Hepatocyte (in vitro differentiated cells): ENCODE measurements around the gene PEMT.

Experiments used
- CTCF ChIP-seq: fragments of 200-600 bp; sonication (generic); IDR thresholded peaks from 2 replicates; pipeline ENCODE4 v1.5.1; 2016; ENCODE audit warnings: antibody characterized with exemption, mild to moderate bottlenecking; ENCODE audit not compliant: poor library complexity
- EZH2 ChIP-seq: fragments of 200-600 bp; sonication (generic); IDR thresholded peaks from 2 replicates; pipeline ENCODE4 v1.6.1; 2016; ENCODE audit warnings: antibody characterized with exemption, mild to moderate bottlenecking, borderline replicate concordance
- EZH2phosphoT487 ChIP-seq: fragments of 200-600 bp; sonication (generic); IDR thresholded peaks from one replicate; pipeline ENCODE4 v1.6.1; 2018; ENCODE audit warnings: antibody characterized with exemption, mild to moderate bottlenecking, low read depth, moderate library complexity; ENCODE audit not compliant: unreplicated experiment, severe bottlenecking

DNA sequence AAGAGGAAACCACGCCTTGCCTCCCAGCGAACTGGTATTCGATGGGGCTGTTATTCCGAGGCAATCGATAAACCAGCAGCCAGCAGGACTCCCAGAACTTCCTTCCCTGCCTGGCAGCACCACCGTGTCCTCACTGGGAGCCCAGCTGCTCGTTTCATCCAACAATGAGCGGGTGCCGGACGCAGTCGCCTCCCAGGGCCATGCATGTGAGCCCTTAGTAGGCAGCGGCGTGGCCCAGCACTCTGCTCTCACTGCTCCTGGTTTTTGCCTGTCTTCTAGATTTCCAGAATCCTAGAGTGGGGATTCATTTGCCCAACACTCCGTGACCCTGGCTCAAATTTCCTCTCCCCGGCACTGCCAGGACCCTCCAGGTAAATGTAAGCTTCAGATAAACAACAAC is 66.2 kb downstream of the PEMT start:
- TF ChIP-seq CTCF (no peak), EZH2 (no peak), EZH2phosphoT487 (no peak)
